ENCODE data around the gene TRABD2A. TPM values are rescaled to one million over a fixed set of nuclear protein-coding genes. Genes with fewer than 3 reads are reported as not detected.

TRABD2A gene
- total and polyA plus RNA-seq, 9 of the 15 experiments (the other 6 are each of a cell fraction or from before 2014, with no cell fraction given): 0.07 to 0.45 (median 0.25) TPM

GRCh38 chr2:84925724-84926376, 45.0 kb upstream of the TRABD2A start (continued):
- no peak for TF ChIP-seq ZKSCAN8 (CRISPR knock-in tag; IDR thresholded peaks at IDR 0.05)
- no peak for TF ChIP-seq SIX5 (IDR thresholded peaks at IDR 0.05; ENCODE audit: borderline replicate concordance in 1 of 2, insufficient read depth in 1 of 2, low read depth in 1 of 2, low read length in 2 of 2)
- no peak for TF ChIP-seq DMBX1 (CRISPR knock-in tag; IDR thresholded peaks at IDR 0.05; ENCODE audit: borderline replicate concordance)
- no peak for TF ChIP-seq ZNF280A (IDR thresholded peaks at IDR 0.05; ENCODE audit: low read depth, partially characterized antibody)
- TF ChIP-seq MYC (IDR thresholded peaks at IDR 0.05; ENCODE audit: low read depth, low read length): peak; percentile 88
- TF ChIP-seq MYC (CRISPR knock-in tag; IDR thresholded peaks at IDR 0.05; ENCODE audit: borderline replicate concordance, low read depth): 0 out of 2 replicates have a peak, but pooled peaks have one; percentile 39
- no peak for TF ChIP-seq ZNF695 (CRISPR knock-in tag; IDR thresholded peaks at IDR 0.05)
- TF ChIP-seq GTF2A2 (tag; IDR thresholded peaks at IDR 0.05): no peak
- no peak for TF ChIP-seq ZNF282 (CRISPR knock-in tag; IDR thresholded peaks at IDR 0.05)
- TF ChIP-seq ELF4 (CRISPR knock-in tag; IDR thresholded peaks at IDR 0.05): no peak
- TF ChIP-seq E2F6 (IDR thresholded peaks at IDR 0.05; ENCODE audit: borderline replicate concordance in 1 of 2, extremely low read depth in 1 of 2, insufficient read depth in 1 of 2, insufficient read length in 1 of 2, low read depth in 1 of 2, low read length in 1 of 2, poor library complexity in 1 of 2, severe bottlenecking in 1 of 2): peak; percentile 90 to 91
- TF ChIP-seq RBM17 (IDR thresholded peaks at IDR 0.05; ENCODE audit: borderline replicate concordance, low read depth, low read length): no peak
- TF ChIP-seq CC2D1A (IDR thresholded peaks at IDR 0.05): peak; percentile 84
- TF ChIP-seq ZBTB2 (IDR thresholded peaks at IDR 0.05): no peak; the same call in 1 of the 2 replicates
